WERI-Rb-1 (cell line): ENCODE measurements around the gene MT1E.

ENCODE experiments used
- DNase-seq: peaks from one replicate; pipeline ENCODE4 v3.0.0-alpha.2; 2020
- H3K27ac ChIP-seq: fragments of 250-450 bp; sonication (Bioruptor Pico); 2 replicates; pipeline ENCODE4 v1.5.1; 2020; ENCODE audit warnings: mild to moderate bottlenecking, moderate library complexity
- H3K27me3 ChIP-seq: fragments of 250-450 bp; sonication (Bioruptor Pico); 2 replicates; pipeline ENCODE4 v1.5.1; 2021; ENCODE audit warnings: mild to moderate bottlenecking, low read depth, moderate library complexity; ENCODE audit not compliant: insufficient read depth, severe bottlenecking
- H3K36me3 ChIP-seq: fragments of 250-450 bp; sonication (Bioruptor Pico); 2 replicates; pipeline ENCODE4 v1.5.1; 2020; ENCODE audit warnings: mild to moderate bottlenecking, moderate library complexity
- H3K4me3 ChIP-seq: 2 replicates; pipeline ENCODE4 v1.5.1; 2011; ENCODE audit warnings: low read depth, mild to moderate bottlenecking, control low read depth, low read length
- H3K9me3 ChIP-seq: fragments of 250-450 bp; sonication (Bioruptor Pico); 2 replicates; pipeline ENCODE4 v1.5.1; 2021; ENCODE audit warnings: mild to moderate bottlenecking, moderate library complexity; ENCODE audit not compliant: severe bottlenecking
- TF ChIP-seq, protein P1 (sequence below): IDR thresholded peaks from 2 replicates; pipeline ENCODE4 v1.5.1; 2011; ENCODE audit warnings: low read depth, mild to moderate bottlenecking, control low read depth, inconsistent platforms, low read length

MT1E gene

DNA sequence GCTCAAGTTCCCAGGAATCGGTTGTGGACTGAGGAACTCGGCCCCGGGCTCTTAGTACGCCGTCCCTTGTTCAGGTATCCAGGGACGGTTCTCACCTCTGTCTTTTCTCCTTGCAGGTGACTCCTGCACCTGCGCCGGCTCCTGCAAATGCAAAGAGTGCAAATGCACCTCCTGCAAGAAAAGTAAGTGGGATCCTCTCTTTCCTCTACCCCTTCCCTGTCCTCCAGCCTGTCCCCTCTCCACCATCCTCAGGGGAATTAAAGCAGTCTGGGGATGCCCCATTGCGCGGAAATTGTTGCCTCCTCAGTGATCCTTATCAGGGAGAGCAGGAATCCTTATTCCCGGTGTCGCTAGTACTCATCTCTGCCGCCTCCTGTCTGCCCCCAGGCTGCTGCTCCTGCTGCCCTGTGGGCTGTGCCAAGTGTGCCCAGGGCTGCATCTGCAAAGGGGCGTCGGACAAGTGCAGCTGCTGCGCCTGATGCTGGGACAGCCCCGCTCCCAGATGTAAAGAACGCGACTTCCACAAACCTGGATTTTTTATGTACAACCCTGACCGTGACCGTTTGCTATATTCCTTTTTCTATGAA is 16.6 kb upstream of the MT1E start:
- Histone ChIP-seq H3K27me3 (no peaks in the 10 kb centered on the region), H3K4me3 (peak overlapping the region; percentile 73), H3K9me3 (no peaks in the 10 kb centered on the region), H3K36me3 (no peaks in the 10 kb centered on the region), H3K27ac (peak overlapping the region; percentile 34)
- TF ChIP-seq, protein P1, sequence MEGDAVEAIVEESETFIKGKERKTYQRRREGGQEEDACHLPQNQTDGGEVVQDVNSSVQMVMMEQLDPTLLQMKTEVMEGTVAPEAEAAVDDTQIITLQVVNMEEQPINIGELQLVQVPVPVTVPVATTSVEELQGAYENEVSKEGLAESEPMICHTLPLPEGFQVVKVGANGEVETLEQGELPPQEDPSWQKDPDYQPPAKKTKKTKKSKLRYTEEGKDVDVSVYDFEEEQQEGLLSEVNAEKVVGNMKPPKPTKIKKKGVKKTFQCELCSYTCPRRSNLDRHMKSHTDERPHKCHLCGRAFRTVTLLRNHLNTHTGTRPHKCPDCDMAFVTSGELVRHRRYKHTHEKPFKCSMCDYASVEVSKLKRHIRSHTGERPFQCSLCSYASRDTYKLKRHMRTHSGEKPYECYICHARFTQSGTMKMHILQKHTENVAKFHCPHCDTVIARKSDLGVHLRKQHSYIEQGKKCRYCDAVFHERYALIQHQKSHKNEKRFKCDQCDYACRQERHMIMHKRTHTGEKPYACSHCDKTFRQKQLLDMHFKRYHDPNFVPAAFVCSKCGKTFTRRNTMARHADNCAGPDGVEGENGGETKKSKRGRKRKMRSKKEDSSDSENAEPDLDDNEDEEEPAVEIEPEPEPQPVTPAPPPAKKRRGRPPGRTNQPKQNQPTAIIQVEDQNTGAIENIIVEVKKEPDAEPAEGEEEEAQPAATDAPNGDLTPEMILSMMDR: no peak
- no peak for DNase-seq

DNA sequence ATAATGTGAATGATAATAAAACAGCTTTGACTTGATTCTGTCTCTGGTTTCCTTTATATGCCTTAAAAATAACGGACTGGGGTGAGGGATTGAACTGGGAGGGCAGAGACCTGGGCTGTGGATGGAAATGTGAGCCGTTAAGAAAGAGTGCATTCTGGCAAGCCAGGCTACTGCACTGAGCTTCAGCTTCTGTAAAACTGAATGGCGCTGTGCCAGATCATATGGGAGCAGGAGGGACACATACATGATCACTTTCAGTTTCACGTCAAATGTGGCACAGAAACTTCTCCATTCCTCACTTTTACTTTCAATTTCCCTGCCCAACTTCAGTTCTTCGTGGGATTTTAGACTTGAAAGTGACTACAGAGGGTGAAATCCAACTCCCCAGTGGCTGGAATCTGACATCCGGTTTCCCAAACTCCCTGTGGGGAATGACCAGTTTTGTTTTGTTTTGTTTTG is 16.1 kb upstream of the MT1E start:
- Histone ChIP-seq H3K9me3 (no peaks in the 10 kb centered on the region), H3K27me3 (no peaks in the 10 kb centered on the region), H3K36me3 (no peaks in the 10 kb centered on the region), H3K4me3 (peak overlapping the region; percentile 73), H3K27ac (no peak overlapping the region)
- TF ChIP-seq, protein P1: no peak
- DNase-seq: no peak

DNA sequence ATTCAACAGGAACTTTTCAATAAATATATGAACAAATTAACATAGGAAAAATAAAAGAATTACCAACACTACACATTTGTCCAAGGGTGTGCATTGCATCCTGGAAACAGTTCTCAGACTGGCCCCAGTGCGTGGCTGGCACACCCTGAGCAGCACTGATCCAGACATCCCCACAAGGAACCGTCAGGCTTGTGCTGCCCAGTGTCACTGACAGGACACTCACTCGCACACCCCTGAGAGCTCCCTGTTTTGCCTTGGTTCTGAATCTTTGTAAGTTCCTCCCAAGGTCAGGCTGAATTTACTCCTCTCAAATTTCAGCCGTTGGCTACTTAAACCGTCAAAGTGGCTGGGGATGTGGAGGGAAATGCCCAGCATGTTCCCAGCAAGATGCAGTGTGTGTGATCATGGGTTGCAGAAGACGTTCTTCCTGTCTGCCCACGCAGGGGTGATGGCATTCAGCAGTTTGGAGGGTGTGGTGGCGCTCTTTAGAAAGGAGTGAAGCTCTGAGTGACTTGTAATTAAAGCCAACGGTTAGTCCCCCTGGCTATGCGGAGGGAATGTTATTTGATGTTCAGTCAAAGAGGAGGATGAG is 15.5 kb upstream of the MT1E start:
- TF ChIP-seq, protein P1: no peak
- H3K27me3 ChIP-seq: no peaks in the 10 kb centered on the region
- no peaks in the 10 kb centered on the region for H3K36me3 ChIP-seq
- DNase-seq: no peak
- H3K27ac ChIP-seq: no peak overlapping the region
- H3K9me3 ChIP-seq: no peaks in the 10 kb centered on the region
- no peak overlapping the region; the same call in 1 of the 2 replicates for H3K4me3 ChIP-seq

DNA sequence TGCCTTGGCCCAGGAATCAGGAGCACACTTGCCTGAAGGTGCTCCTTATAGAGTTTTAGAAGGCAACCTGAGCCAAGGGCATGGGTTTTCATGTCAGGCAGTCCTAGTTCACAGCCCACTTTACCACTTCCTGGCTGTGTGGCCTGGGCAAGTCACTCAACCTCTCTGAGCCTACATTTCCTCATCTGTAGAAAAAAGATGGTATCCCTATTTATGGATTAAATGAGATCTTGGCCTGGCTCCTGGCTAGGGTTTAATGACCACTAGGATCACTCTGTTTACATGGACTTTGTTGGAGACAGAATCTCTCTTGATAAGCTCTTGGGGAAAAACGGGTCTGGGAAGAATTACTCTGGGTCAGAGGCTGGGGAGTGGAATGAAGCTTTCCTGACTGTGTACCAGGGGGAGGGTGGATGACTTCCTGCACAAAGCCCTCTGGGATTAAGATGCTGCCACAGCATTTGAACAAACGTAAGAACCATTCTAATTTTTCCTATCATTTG is 14.9 kb upstream of the MT1E start:
- H3K27me3 ChIP-seq: no peaks in the 10 kb centered on the region
- H3K4me3 ChIP-seq: no peak overlapping the region
- H3K27ac ChIP-seq: no peak overlapping the region
- H3K9me3 ChIP-seq: no peaks in the 10 kb centered on the region
- DNase-seq: no peak
- TF ChIP-seq, protein P1: no peak
- H3K36me3 ChIP-seq: no peaks in the 10 kb centered on the region

DNA sequence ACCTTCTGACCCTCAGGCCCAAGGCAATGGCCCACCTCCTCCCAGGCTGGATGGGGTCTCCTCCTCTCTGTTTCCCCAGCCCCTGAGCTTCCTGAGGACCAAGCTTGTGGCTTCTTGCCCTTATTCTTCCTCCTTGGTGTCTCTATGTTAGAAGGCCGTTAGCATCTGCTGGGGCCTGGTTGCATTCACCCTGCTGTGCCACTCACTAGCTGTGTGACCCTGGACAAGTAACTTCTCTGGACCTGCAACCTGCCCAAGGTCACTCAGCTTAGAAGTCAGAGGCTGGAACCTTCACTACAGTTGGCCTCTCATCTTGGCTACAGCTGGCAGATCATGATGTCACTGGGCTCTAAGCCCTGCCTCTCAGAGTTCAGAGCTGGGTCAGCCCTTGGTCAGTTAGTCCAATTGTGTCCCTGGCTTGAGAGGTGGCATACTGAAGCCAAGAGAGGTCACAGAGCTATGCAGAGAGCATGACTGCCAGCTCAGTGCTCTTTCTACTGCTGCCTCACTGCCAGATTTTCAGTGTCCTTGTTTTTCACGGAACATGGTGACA is 14.2 kb upstream of the MT1E start:
- H3K4me3 ChIP-seq: no peak overlapping the region
- H3K36me3 ChIP-seq: no peaks in the 10 kb centered on the region
- no peaks in the 10 kb centered on the region for H3K27me3 ChIP-seq
- TF ChIP-seq, protein P1: no peak
- peak; percentile 51 for DNase-seq
- H3K27ac ChIP-seq: no peak overlapping the region
- H3K9me3 ChIP-seq: no peaks in the 10 kb centered on the region
